ENCODE data around the gene TRIM17.

Gene TRIM17

DNA sequence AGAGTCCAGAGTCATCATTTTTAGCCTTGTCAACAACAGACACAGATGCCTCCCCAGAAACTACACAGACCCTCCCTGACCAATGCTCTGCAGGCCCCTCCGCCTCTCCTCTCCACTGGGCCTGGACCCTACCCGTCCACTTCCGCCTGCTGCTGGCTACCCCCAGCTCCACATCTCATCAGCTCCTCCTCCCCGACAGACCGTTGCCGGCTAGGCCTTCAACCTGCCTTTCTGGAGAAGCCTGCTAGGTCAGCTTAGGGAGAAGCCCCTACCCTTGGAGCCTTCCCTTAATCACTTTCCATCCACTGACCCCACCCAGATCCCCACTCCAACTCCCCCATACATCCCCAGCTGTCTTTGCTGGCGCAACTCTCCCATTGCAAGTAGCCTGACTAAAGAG, 1.4 kb downstream of the TRIM17 start:
- no peak for FAIRE-seq

GRCh38 chr1:228414511-228415211, 2.0 kb downstream of the TRIM17 start:
- no peak for FAIRE-seq

DNA sequence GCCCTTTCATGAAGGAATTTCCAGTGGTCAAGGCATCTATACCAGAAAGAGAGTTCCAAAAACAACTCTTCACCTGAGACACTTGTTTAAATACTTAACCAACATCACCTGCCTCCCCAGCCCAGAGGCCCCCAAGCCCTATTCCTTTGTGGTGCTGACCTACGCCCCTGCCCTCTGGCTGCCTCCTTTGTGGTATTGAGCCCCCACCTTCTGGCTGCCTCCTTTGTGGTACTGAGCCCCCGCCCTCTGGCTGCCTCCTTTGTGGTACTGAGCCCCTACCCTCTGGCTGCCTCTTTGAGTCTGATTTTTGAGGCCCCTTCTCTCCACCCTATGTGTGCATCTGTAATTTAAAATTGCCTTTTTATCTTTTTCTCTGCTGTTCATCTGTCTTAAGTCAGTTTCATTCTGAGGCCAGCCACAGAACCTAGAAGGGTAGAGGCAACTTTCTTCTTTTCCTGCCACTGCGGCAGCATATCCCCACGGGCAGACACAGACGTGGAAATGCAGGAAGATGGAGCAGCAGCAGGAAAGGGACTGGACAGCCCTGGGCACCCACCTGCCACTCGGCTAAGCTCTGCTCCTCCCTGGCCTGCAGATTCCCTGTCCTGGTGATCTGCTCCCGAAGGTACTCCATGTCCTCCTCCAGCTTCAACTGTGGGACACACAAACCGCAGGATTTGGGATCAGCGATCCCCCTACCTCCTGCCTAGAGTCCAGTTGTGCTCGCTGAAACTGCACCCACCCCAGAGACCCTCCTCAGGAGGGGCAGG, 3.2 kb downstream of the TRIM17 start:
- no peak for FAIRE-seq

DNA sequence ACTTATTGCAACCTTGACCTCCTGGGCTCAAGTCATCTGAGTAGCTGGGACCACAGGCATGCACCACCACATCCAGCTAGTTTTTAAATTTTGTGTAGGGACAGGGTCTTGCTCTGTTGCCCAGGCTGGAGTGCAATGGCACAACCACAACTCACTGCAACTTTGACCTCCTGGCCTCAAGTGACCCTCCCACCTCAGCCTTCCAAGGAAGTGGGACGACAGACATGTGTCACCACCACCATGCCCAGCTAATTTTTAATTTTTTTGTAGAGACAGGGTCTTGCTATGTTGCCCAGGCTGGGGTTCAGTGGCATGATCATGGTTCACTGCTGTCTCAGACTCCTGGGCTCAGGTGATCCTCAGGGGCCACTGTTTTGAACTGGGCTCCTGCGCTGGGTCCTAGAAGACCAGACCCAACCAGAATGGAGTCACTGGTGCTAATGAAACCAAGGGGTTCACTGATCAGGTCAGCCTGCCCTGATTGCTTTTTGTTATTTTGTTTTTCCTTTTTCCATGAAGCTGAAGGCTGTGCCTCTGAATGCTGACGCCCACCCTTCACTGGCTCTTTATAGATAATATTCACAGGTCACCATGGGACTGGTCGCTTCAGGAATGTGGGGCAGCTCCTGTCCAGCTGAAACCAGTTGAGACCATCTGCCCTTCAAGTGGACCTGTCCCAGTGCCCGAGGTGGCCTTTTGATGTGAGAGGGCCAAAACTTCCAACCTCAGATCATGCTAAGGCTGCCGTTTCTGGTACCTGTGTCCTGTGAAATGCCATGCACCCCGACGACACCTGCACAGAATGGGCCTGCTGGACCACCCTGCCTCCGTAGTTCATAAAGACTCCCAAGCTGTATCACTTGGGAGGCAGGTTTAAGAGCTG, 4.9 kb downstream of the TRIM17 start:
- FAIRE-seq: no peak

DNA sequence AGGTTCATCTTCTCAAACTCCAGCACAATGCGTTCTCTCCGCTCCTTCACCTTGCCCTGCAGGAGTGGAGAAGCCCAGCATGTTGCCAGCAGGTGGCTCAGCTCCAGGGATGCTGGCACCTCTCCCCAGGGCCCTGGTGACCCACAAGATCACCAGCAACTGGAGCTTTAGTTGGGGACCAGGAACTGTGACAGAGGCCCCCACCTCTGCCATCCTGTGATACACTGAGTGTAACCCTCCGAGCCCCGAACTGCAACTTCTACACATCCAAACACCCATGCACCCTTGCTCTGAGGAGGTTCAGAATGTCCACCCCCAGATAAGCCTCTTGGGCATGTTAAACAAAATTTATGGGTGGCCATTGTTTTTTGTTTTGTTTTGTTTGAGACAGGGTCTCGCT, 5.5 kb downstream of the TRIM17 start:
- FAIRE-seq: no peak

GRCh38 chr1:228410671-228411070, 6.0 kb downstream of the TRIM17 start:
- no peak for FAIRE-seq

GRCh38 chr1:228410015-228410414, 6.6 kb downstream of the TRIM17 start:
- FAIRE-seq: no peak

DNA sequence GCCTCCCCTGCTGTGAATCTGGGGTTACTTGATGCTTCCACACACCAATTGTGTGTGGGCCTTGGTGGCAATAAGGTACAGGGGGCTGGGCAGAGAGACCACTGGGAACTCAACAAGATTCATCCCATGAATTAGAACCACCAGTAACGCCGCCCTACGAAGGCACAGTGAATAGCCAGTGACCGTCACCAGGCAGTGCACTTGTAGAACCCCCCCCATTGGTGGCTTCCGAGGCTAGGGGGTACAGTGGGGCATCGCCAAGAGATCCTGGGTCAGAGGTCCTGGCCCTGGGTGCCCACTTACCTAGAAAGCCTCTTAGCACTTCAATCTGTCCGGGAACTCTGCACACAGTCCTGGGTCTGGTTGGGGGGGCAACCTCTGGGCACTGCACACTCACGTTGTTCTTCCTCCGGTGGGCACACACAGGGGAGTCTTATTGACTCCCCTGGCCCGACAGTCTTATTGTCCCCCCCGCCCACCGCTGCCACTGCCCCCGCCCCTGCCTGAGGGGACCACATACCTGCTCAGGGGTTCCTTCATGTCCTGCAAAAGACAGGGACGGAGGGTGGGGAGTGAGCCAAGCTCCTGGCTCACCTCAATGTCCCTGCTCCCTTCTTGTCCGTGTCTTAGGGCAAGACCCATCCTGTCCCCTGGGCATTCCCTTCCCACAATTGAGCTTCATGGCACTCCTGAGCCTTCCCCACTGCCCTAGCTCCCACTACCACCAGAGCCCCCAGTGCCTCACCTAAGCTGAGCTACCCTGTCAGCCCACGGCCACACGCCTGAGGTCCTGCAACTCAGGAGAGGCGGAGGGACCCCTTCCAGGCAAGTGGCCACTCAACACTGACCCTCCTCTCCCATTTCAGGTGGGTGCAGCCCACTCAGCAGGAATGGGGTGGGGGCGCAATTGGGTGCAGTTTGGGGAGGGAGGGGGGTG, 7.5 kb downstream of the TRIM17 start:
- no peak for FAIRE-seq

DNA sequence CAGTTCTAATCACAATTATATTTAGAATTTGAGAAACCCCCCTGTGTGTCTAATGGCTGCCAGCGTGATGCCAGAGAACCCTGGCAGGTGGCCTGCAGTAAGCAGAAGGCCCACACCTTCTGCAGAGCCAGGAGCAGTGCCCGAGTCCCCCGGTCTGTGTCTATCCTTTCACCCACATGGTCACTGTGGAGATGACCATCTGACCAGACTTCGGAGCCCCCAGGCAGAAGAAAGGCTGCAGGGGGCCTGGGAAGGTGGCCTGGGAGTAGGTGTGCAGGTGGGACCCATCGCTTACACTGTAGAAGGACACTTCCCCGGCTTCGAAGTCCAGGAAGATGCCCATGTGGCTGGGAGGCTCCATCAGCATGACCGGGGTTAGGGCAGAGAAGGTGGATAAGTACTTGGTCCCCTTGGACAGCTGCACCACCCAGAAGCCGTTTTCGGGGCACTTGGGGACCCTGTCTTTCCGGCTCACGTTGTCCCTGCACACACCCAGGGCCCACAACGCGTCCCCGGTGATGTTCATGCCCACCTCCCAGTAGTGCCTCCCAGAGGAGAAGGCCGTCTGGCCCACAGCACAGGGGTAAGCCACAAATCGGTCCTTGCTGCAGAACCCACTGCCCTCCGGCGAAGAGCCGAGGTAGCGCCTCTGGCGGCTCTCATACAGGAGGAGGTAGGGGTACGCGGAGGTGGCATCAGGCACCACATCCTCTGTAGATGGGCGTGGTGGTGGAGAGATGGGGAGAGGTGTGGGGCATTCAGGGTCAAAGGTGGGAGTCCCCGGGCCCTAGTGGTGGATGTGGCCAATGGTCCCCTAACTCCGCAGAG, 8.4 kb downstream of the TRIM17 start:
- FAIRE-seq: no peak

DNA sequence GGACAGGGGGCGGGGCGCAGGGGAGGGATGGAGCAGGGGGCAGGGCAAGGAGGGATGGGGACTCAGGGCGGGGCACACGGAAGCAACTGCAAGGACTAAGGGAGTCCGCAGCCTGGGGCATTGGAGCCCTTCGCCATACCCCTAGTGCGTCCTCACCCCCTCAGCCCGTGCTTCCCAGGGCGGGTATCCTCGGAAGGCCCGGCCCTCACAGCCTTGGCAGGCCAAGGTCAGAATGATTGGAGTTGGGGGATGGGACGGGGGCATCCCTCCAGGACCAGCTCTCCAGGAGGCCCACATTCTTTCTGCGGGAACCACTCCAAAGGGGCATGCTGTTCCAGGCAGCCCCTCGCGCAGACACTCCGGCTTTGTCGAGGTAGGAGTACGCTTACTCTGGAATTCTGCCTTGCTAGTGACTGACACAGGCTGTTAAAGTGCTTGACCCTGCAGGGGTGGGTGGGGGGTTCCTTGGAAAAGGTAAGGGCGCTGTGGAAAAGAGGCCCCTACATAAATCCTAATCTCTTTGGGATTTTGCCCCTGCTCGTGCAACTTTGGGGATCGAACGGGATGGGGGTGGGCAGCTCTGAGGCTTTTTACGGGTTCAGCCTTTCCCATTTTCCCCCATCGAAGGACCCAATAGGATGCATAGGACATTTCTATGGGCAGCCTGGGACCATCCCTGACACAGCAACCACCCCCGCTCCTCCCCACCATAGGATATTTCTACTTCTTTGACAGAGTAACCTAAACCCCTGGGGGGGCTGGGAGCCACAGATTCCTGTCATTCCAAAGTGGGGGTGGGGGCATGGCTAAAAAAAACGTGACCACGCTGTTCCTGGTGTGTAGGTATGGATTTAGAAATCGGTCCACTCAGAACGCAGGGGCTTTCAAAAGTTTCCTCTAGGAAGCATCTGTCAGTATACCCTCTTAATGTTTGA, 9.3 kb downstream of the TRIM17 start:
- no peak for FAIRE-seq

DNA sequence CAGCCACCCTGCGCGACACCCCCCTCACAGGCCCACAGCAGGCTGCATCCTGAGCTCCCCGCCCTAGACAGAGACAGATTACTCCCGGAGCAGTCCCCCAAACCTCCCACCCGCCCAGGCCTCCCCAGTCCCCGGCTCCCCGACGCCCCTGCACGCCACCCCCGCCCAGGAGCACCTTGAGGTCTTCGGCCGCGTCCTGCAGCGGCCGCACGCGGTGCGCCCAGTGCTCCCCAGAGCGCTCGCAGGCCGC, 10.8 kb downstream of the TRIM17 start:
- FAIRE-seq: no peak

DNA sequence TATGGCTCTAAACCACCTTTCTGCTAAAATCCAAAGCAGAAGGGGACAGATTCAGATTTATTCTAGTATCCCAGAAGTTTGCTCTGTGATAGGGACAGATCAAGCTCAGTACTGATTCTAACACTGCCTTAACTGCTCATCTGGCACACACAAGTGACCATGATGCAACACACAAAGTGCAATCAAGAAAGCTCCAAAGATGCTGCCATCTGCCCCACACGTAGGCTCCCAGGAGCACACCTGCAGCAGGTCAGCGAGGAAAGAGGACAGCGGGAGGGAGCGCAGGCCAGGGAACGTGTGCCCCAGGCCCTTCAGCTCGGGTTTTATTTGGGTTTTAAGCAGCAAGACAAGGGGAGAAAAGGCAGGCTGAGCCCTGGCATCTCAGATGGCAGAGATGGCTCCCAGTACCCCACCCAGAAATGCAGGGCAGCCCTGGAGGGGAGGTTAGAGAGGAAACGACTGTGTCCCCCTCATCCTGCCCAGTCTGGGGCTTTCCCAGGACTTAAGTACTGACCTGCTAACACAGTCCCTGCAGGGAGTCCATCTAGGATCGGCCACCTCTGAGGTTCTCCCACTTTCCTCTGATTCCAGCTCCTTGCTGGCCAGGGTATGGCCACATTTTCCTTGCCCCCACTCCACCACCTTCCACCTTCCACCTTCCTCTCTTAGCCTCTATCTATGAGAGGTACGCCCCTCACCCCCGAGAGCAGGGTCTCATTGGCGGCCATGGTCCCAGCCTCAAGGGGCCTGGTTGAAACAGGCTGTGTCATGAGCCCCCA, 11.3 kb downstream of the TRIM17 start:
- no peak for FAIRE-seq

DNA sequence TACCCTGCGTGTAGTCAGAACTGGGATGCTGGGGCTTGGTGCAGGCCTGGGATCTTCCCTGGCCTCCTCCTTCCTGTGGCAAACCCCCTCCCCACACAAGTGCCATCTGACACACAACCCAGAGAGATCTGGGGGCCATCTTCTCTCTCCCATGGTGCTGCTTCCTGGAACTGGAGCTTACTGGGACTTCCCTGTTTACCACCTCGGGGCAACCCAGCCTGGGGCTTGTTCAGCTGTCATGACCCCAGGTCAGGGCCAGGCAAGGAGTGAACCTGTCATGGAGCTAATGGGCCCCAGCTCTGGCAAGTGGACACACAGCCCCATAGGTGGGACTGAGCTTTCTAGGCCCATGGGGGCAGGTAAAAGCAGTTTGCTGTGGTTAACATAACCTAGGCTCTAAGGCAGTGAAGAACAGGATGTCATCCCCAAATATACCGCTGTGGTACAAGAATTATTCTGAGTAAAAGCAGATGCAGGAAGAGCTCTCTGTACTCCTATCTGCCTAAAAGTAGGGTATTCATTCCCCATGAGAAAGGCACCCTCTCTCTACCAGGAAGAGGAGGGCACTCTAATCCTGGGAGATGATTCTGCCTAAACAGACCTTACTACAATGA, 12.4 kb downstream of the TRIM17 start:
- FAIRE-seq: no peak

DNA sequence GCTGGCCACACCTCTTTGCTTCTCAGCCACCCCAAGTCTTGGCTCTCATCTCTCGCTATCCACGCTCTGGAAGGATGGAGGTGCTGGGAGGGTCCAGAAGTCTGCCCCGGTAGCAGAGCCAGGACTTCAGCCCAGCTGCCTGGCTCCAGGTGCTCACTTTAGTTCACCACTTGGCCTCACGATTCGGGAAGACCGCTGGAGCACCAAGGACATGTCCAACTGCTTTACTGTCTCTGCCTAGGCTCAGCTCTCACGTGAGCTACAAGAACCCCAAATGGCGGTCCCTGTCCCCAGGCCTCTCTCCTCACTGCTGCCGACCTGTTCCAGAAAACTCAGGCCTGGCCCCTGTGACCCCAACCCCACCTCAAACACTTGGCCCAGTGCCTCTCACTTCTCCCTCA, 13.4 kb downstream of the TRIM17 start:
- no peak for FAIRE-seq

DNA sequence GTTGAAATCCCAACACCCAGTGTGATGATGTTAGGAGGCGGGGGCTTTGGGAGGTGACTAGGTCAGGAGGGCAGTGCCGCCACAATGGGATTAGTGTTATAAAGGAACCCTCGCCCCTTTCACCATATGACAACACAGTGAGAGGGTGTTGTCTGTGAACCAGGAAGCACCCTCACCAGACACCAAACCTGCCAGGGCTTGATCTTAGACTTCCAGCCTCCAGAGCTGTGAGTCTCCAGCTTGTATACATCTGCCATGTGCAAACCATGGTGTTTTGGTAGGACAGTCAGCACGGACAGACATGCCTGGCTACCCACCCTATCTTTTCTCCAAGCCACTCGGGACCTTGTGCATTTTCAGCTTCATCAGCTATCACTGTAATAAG, 14.0 kb downstream of the TRIM17 start:
- no peak for FAIRE-seq

DNA sequence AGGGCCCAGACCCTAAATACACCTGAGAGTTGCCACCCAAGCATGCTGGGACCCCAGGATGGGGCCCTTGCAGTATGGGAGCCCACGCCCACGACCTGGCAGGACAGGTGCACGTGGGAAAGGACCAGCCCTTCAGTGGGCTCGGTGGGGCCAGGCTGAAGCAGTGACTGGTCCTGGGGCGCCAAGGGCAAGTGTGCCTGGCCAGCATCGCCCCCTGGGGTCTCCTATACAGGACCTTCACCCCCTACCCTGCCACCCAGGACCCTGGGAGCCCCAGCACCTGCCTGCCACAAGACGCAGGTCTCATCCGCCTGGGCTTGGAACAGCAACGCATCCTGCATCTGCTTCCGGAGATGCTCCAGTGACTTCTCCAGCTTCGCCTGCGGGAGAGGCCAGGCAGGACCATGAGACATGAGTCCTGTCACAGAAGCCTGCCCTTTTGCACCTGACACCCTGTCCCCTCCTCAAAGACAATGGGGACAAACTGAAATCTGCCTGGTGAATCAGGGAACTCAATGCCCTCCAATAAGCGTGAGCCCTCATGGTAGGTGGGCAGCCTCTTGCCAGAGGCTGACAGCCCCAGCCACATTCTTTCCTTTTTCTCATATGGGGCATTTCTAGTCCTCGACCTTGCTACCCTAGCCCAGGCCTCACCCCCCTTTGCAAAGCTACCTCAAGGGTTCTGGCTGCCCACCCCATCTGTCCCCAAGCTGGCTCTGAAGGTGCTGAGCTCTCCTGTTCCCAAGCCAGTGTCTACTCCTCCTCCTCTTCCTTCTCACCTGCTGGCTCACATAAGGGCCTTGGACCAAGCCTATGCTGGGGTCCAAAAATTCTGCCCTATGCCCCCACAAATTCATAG, 14.7 kb downstream of the TRIM17 start:
- FAIRE-seq: no peak

DNA sequence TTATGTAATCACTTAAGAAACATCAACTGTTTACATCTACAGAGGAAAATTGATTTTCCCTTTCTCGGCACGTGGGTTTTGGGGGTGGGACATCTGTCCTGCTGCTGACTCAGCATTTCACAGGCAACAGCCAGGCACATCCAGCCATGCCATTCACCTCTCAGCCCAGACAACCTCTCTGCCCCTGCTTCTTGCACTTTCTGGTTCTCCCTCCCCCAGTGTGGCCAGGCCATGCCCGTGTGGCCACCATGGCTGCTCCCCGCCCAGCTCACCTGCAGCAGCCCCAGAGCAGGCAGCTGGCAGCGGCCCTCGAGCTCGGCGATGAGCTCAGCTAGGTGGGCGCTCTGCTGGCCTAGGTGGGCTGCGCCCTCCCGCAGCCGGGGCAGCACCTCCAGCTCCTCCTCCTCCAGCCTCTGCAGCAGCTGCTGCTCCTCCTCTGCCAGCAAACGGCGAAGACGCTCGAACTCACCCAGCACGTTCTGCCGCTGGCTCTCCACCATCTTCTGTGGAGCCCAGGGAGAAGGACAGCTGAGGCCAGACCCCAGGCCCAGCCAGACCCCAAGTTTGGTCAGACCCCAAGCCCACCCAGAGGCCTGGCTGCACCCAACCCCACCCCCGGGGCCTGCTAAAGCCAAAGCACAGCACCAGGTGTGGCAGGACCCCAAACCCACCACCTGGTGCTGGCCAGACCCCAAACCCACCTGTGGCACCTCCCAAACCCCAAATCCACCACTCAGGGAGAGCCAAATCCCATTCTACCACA, 15.8 kb downstream of the TRIM17 start:
- no peak for FAIRE-seq

DNA sequence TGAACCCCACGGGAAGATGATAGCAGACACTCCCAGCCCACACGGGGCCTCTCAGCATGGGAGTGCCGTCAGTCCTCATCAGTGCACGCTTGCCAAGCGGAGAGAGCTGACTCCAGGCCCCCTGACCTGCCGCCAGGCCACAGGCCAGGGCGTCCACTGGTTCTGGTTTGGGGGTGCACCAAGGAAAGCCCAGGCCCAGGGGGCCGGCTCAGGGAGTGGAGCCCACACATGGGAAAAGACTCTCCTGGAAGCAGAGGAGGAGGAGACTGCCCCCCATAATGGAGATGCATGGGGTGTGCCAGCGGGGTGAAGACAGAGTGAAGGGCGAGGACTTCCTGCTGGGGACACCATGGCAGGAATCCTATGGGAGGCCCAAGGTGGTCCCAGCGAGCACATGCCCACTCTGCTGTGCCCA, 16.4 kb downstream of the TRIM17 start:
- FAIRE-seq: no peak

All from A204.1 (cell line).